Immature natural killer cell (primary cell): ENCODE data around the gene OCIAD2. TPM values are rescaled to one million over a fixed set of nuclear protein-coding genes. Genes with fewer than 3 reads are reported as not detected.
"Not testable (repeated sequence)": the region's sequence is repeated elsewhere in the genome, so short reads cannot be mapped to it uniquely, and the experiment has no call there.

Experiments
- DNase-seq, 3 donors: peaks; one replicate each; pipeline ENCODE4 v3.0.0; 2022; ENCODE audit warnings: mixed read lengths in 1 of 3
- H3K27ac Mint-ChIP-seq, 6 donors: one replicate each; pipeline ENCODE4 v1.8.0; 2020; ENCODE audit warnings: mixed read lengths in 6 of 6, mild to moderate bottlenecking in 5 of 6, inconsistent platforms in 4 of 6, moderate library complexity in 3 of 6
- H3K27me3 Mint-ChIP-seq, 3 donors: one replicate each; pipeline ENCODE4 v1.8.0; 2020 to 2021; ENCODE audit warnings: low read depth in 3 of 3, mild to moderate bottlenecking in 3 of 3, mixed read lengths in 3 of 3, moderate library complexity in 3 of 3, inconsistent platforms in 1 of 3
- H3K36me3 Mint-ChIP-seq, 3 donors: one replicate each; pipeline ENCODE4 v1.8.0; 2020; ENCODE audit warnings: mixed read lengths in 3 of 3, inconsistent platforms in 2 of 3, mild to moderate bottlenecking in 2 of 3
- H3K4me1 Mint-ChIP-seq, 2 donors: one replicate each; pipeline ENCODE4 v1.8.0; 2020; ENCODE audit warnings: inconsistent platforms in 2 of 2, mild to moderate bottlenecking in 2 of 2, mixed read lengths in 2 of 2, moderate library complexity in 1 of 2
- H3K4me3 Mint-ChIP-seq, 5 donors: one replicate each; pipeline ENCODE4 v1.8.0; 2020; ENCODE audit warnings: mild to moderate bottlenecking in 5 of 5, mixed read lengths in 5 of 5, inconsistent platforms in 3 of 5, moderate library complexity in 3 of 5
- H3K9me3 Mint-ChIP-seq, 6 donors: one replicate each; pipeline ENCODE4 v1.8.0; 2020; ENCODE audit warnings: mild to moderate bottlenecking in 6 of 6, mixed read lengths in 6 of 6, inconsistent platforms in 4 of 6, moderate library complexity in 3 of 6
- polyA plus RNA-seq, 3 donors: library from polyadenylated mRNA; unstranded; fragments of 300-500 nt; fragmentation: Illumina TruSeq; gene quantifications; one replicate each; pipeline ENCODE4 v1.2.3, GENCODE V29; 2021

Gene OCIAD2
- polyA plus RNA-seq, 3 donors from 2014 or later = 85.4 to 174 (median 91.3) TPM

DNA sequence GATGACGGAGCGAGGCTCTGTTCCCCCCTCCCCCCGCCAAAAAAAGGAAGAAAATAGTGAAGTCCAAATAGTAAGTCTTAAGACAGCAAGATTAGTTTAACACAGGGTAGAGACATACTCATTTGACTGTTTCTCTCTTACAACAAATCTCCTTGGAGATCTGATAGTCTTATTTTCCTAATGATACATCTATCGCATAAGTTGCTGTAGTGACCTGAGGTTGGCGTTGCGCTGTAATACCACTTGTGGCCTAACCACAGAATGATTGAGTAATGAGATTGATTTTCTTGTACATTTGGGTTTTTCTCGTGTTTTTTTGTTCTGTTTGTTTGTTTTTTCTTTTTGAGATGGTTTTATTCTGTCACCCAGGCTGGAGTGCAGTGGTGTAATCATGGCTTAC is 48.4 kb downstream of the OCIAD2 start:
- Mint-ChIP-seq H3K4me3 (no peak overlapping the region), H3K9me3 (no peaks in the 10 kb centered on the region), H3K4me1 (no peaks in the 10 kb centered on the region), H3K27me3 (peaks cover 0 to 2% (median 0%) of the 10 kb centered on the region in 3 donors), H3K27ac (no peak overlapping the region), H3K36me3 (peaks cover 17 to 34% (median 19%) of the 10 kb centered on the region in 3 donors)
- DNase-seq = no peak

DNA sequence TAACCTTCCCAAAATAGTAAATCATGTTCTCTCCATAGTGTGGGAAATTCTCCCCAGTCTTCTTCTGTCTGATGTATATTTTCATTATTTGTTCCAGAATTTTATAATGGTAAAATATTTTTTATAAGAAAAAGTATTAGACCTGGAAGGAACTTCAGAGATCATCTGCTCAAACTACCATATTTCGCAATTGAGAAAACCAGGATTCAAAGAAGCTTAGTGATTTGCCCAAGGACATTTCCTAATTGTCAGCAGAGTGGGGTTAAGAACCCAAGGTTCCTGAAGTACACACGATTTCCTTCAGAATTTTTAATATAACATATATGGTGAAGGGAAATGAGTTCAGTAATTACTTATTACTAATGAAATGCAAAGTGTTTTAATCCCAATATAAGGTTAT is 51.6 kb downstream of the OCIAD2 start:
- no peaks in the 10 kb centered on the region for H3K4me1 Mint-ChIP-seq
- no peaks in the 10 kb centered on the region for H3K27me3 Mint-ChIP-seq
- no peak overlapping the region for H3K4me3 Mint-ChIP-seq
- no peak overlapping the region for H3K27ac Mint-ChIP-seq
- peaks cover 11 to 42% (median 19%) of the 10 kb centered on the region in 3 donors for H3K36me3 Mint-ChIP-seq
- H3K9me3 Mint-ChIP-seq = no peaks in the 10 kb centered on the region
- no peak for DNase-seq

DNA sequence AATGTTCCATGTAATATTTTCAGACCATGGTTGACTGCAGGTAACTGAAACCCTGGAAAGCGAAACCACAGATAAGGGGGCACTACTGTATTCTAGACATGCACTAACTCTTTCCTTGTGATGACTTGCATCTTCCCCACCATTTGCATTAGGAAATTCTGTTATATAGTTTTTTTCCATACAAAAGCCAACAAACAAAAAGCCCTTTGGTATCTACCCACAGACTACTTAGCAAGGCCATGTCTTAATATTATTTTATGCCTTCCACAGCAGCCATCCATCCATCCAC is 52.2 kb downstream of the OCIAD2 start:
- no peak overlapping the region for H3K4me3 Mint-ChIP-seq
- DNase-seq = no peak
- no peaks in the 10 kb centered on the region for H3K27me3 Mint-ChIP-seq
- H3K4me1 Mint-ChIP-seq = no peaks in the 10 kb centered on the region
- H3K9me3 Mint-ChIP-seq = no peaks in the 10 kb centered on the region
- peak overlapping the region in 3 of 6 donors; percentile 23 to 26 (median 25) for H3K27ac Mint-ChIP-seq
- peaks cover 9 to 42% (median 19%) of the 10 kb centered on the region in 3 donors for H3K36me3 Mint-ChIP-seq

DNA sequence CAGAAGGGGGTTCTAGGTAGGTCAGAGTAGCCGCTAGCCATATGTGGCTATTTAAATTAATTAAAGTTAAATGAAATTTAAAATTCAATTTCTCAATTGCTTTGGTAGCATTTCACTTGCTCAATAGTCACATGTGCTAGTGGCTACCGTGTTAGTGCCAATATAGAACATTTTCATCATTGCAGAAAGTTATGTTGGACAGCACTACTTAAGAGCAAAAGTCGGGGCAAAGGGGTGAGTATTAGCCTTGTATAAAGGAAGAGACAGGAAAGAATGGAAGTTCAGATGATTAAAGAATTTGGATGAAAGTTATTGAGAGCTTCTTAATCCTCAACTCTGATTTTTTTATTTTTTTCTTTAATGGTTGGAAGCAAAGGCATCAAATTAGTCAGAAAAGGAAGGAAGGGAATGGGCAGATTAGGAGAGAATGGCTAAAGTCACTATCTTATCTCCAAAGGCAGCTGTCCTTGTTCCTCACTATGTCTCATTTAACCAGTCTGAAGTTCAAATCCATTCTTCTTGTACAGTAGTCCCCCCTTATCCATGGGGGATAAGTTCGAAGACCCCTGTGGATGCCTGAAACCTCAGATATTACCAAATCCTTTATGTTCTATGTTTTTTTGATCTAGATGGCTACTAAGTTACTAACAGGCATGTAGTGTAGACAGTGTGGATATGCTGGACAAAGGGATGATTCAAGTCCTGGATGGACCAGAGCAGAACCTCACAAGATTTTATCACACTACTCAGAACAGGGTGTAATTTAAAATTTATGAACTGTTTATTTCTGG is 52.8 kb downstream of the OCIAD2 start:
- Mint-ChIP-seq H3K9me3 (no peaks in the 10 kb centered on the region), H3K27me3 (no peaks in the 10 kb centered on the region), H3K27ac (peak overlapping the region in 2 of 6 donors; percentile 10 to 67)

DNA sequence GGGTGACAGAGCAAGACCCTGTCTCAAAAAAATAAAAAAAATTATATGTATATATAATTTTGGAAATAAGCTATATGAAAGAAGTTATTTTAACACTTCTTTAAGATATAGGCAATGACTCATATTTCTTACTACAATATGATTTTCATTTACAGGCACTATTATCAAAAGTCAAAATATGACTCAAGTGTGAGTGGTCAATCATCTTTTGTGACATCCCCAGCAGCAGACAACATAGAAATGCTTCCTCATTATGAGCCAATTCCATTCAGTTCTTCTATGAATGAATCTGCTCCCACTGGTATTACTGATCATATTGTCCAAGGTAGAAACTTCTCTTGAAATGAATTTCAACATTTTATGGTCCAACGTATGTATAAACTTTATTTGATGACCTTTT is 54.9 kb downstream of the OCIAD2 start:
- H3K4me1 Mint-ChIP-seq = peaks cover 0 to 9% of the 10 kb centered on the region in 2 donors
- H3K27ac Mint-ChIP-seq = peak overlapping the region in 1 of 6 donors; percentile 55
- DNase-seq = no peak
- H3K27me3 Mint-ChIP-seq = no peaks in the 10 kb centered on the region
- H3K9me3 Mint-ChIP-seq = no peaks in the 10 kb centered on the region
- no peak overlapping the region for H3K4me3 Mint-ChIP-seq
- H3K36me3 Mint-ChIP-seq = peaks cover 6 to 40% (median 20%) of the 10 kb centered on the region in 3 donors

More for the DNA sequence above, 52.8 kb downstream of the OCIAD2 start:
- Mint-ChIP-seq H3K4me3 (no peak overlapping the region), H3K36me3 (peaks cover 5 to 41% (median 19%) of the 10 kb centered on the region in 3 donors), H3K4me1 (no peaks in the 10 kb centered on the region)
- no peak for DNase-seq

DNA sequence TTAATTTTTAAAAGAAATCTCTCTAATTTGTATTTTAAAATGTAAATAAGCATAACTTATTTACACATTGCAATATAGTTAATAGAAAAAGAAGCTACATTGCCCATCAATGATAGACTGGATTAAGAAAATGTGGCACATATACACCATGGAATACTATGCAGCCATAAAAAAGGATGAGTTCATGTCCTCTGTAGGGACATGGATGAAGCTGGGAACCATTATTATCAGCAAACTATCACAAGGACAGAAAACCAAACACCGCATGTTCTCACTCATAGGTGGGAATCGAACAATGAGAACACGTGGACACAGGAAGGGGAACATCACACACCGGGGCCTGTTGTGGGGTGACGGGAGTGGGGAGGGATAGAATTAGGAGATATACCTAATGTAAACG is 57.8 kb downstream of the OCIAD2 start:
- H3K36me3 Mint-ChIP-seq = peaks cover 6 to 54% (median 33%) of the 10 kb centered on the region in 3 donors
- not testable (repeated sequence) for H3K9me3 Mint-ChIP-seq, H3K27ac Mint-ChIP-seq, DNase-seq, H3K4me3 Mint-ChIP-seq, H3K27me3 Mint-ChIP-seq
- H3K4me1 Mint-ChIP-seq = peaks cover 0 to 20% of the 10 kb centered on the region in 2 donors

DNA sequence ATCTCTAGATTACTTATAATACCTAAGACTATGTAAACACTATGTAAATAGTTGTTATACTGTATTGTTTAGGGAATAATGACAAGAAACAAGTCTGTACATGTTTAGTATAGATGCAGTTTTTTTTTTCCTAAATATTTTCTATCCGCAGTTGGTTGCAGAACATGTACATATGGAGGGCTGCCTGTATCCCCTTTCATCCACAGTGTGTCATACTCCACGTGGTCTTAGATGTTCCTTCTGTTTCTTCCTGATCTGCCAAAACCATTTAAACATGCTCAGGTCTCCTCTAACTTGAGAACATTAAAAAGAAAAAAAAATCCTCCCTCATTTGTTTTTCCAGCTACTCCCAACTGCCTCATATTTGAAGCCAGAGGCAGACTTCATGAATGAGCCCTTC is 61.7 kb downstream of the OCIAD2 start:
- Mint-ChIP-seq H3K27me3 (no peaks in the 10 kb centered on the region), H3K27ac (peak overlapping the region in 1 of 6 donors; percentile 6)

DNA sequence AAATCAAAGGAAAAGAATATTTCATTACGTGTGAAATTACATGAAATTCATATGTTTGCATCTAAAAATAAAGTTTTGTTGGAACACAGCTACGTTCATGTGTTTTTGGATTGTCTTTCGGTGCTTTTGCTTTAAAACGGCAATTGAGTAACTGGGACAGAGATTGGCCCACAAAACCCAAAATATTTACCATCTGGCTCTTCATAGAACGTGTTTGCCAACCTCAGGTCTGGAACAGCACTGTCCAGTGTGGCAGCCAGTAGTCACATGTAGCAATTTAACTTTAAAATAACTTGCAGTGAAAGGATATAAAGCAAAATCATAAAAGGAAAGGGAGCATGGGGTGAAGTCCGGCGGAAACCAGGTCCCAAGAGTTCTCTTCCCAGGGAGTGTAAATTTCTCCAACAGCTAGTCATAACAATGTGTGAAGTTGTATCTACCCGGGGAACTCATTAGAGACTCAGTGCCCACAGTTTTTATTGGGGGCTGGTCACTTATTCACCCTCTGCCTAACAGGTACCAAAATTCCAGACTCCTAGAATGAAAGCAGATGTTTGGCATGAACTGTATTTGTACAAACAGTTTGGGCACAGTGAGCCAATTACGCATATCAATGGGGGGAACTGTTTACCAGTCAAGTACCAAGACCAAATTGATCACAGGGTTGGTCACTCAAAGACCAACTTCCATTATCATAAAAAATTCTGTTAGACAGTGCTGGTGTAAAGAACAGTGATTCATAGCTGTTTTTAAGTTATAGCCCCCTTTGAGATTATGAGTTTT is 65.3 kb downstream of the OCIAD2 start:
- no peak overlapping the region for H3K4me3 Mint-ChIP-seq
- H3K27me3 Mint-ChIP-seq = no peaks in the 10 kb centered on the region
- peak overlapping the region in 2 of 6 donors; percentile 17 to 40 for H3K27ac Mint-ChIP-seq
- H3K9me3 Mint-ChIP-seq = no peaks in the 10 kb centered on the region
- peaks cover 4 to 36% (median 34%) of the 10 kb centered on the region in 3 donors for H3K36me3 Mint-ChIP-seq
- H3K4me1 Mint-ChIP-seq = peaks cover 6 to 30% of the 10 kb centered on the region in 2 donors
- no peak for DNase-seq

More for the DNA sequence above, 61.7 kb downstream of the OCIAD2 start:
- peaks cover 4 to 32% of the 10 kb centered on the region in 2 donors for H3K4me1 Mint-ChIP-seq
- peaks cover 6 to 42% (median 29%) of the 10 kb centered on the region in 3 donors for H3K36me3 Mint-ChIP-seq
- no peak overlapping the region for H3K4me3 Mint-ChIP-seq
- DNase-seq = no peak
- H3K9me3 Mint-ChIP-seq = no peaks in the 10 kb centered on the region

DNA sequence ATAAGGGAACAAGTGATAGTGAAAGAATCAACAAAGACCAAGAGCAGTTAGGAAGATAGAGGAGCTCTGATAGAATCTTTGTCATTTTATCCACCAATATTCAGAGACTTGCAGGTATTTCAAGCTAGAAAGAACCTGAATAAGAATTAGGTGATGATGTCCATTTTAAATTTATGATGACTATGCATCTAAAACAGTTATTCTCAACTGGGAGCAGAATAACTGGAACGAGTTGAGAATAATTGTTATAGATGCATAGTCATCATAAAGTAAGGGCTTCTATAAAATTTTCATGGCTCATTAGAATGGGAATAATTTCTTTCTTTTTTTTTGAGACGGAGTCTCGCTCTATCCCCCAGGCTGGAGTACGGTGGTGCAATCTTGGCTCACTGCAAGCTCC is 69.9 kb downstream of the OCIAD2 start:
- H3K4me3 Mint-ChIP-seq = no peak overlapping the region
- no peak for DNase-seq
- H3K36me3 Mint-ChIP-seq = peaks cover 12 to 23% (median 15%) of the 10 kb centered on the region in 3 donors
- H3K27me3 Mint-ChIP-seq = peaks cover 0 to 2% (median 0%) of the 10 kb centered on the region in 3 donors
- H3K9me3 Mint-ChIP-seq = no peaks in the 10 kb centered on the region
- peaks cover 21 to 41% of the 10 kb centered on the region in 2 donors for H3K4me1 Mint-ChIP-seq
- H3K27ac Mint-ChIP-seq = no peak overlapping the region

Other genes with a start within 250 kb of the OCIAD2 start
- gene FRYL, start 126.5 kb downstream of the OCIAD2 start, polyA plus RNA-seq = 10 to 100 TPM; 25.8 to 57.9 (median 26.7) TPM
- 100 to 1,000 TPM; 159 to 181 (median 160) TPM for gene OCIAD1, start 75.7 kb downstream of the OCIAD2 start, polyA plus RNA-seq
- not detected for gene CWH43, start 79.5 kb upstream of the OCIAD2 start, polyA plus RNA-seq